GM21529 (cell line): ENCODE data around the gene FAM151B.

Experiments
- ATAC-seq: cut with Tn5 transposase; IDR thresholded peaks from one replicate; pipeline ENCODE4 v1.9.1; 2021; ENCODE audit not compliant: unreplicated experiment

Gene FAM151B

GRCh38 chr5:80588858-80589540 lies 101.1 kb downstream of the FAM151B start:
- ATAC-seq: no peak

GRCh38 chr5:80590766-80591165 lies 102.9 kb downstream of the FAM151B start:
- ATAC-seq: no peak

GRCh38 chr5:80591352-80591751 lies 103.5 kb downstream of the FAM151B start:
- no peak for ATAC-seq

GRCh38 chr5:80592105-80592504 lies 104.2 kb downstream of the FAM151B start:
- no peak for ATAC-seq
